ENCODE data around the gene UVSSA. TPM values are rescaled to one million over a fixed set of nuclear protein-coding genes. Genes with fewer than 3 reads are reported as not detected.

Gene UVSSA
- total RNA-seq, 3 donors from 2014 or later (not counting 1 experiment from before 2014, with no cell fraction given) = 48.0 to 59.4 (median 56.4) TPM

- H3K27ac ChIP-seq (ENCODE audit: low read length) = no peak overlapping the region
- Mint-ChIP-seq H3K4me3 (no peak overlapping the region), H3K27ac (no peak overlapping the region), H3K9me3 (no peaks in the 10 kb centered on the region), H3K27me3 (ENCODE audit: low read depth in 2 of 2) (no peaks in the 10 kb centered on the region), H3K4me1 (peaks cover 35 to 40% of the 10 kb centered on the region in 2 donors), H3K36me3 (no peaks in the 10 kb centered on the region)
- no peak overlapping the region for H3K4me3 ChIP-seq (ENCODE audit: low read length)
- H3K9me3 ChIP-seq (ENCODE audit: control insufficient read depth, insufficient read depth, low read length) = no peaks in the 10 kb centered on the region
- intact Hi-C loops (cut with micrococcal nuclease) = no loop called here
- ATAC-seq = no peak
- WGBS (ENCODE audit: insufficient coverage) = 99% methylated on average over 20 of the region's 20 CpGs
- H3K27me3 ChIP-seq (ENCODE audit: control insufficient read depth, insufficient read depth, low read length) = no peaks in the 10 kb centered on the region
- H3K4me1 ChIP-seq (ENCODE audit: control insufficient read depth, insufficient read depth, low read length) = peaks cover 40% of the 10 kb centered on the region
- no peak for TF ChIP-seq CTCF (IDR thresholded peaks at IDR 0.05)
- H3K36me3 ChIP-seq (ENCODE audit: control insufficient read depth, insufficient read depth, low read length) = peaks cover 44% of the 10 kb centered on the region
- no peak for DNase-seq
Measured at GRCh38 chr4:1312821-1313640, 34.0 kb upstream of the UVSSA start.

GRCh38 chr4:1315306-1315705 is 31.7 kb upstream of the UVSSA start:
- no peaks in the 10 kb centered on the region for H3K36me3 Mint-ChIP-seq
- no peaks in the 10 kb centered on the region for H3K27me3 Mint-ChIP-seq (ENCODE audit: low read depth in 2 of 2)
- TF ChIP-seq CTCF (IDR thresholded peaks at IDR 0.05) = no peak
- Histone ChIP-seq H3K27me3 (ENCODE audit: control insufficient read depth, insufficient read depth, low read length) (no peaks in the 10 kb centered on the region), H3K9me3 (ENCODE audit: control insufficient read depth, insufficient read depth, low read length) (no peaks in the 10 kb centered on the region), H3K27ac (ENCODE audit: low read length) (no peak overlapping the region), H3K4me1 (ENCODE audit: control insufficient read depth, insufficient read depth, low read length) (peaks cover 18% of the 10 kb centered on the region), H3K36me3 (ENCODE audit: control insufficient read depth, insufficient read depth, low read length) (peaks cover 56% of the 10 kb centered on the region), H3K4me3 (ENCODE audit: low read length) (no peak overlapping the region)
- no peak for DNase-seq
- H3K4me1 Mint-ChIP-seq = peaks cover 18 to 21% of the 10 kb centered on the region in 2 donors
- no peak for ATAC-seq
- no peak overlapping the region for H3K27ac Mint-ChIP-seq
- 95% methylated on average over 27 of the region's 28 CpGs for WGBS (ENCODE audit: insufficient coverage)
- no peak overlapping the region for H3K4me3 Mint-ChIP-seq
- intact Hi-C loops (cut with micrococcal nuclease) = no loop called here
- H3K9me3 Mint-ChIP-seq = no peaks in the 10 kb centered on the region

- no peaks in the 10 kb centered on the region for H3K9me3 ChIP-seq (ENCODE audit: control insufficient read depth, insufficient read depth, low read length)
- H3K36me3 ChIP-seq (ENCODE audit: control insufficient read depth, insufficient read depth, low read length) = peaks cover 56% of the 10 kb centered on the region
- peaks cover 15 to 16% of the 10 kb centered on the region in 2 donors for H3K4me1 Mint-ChIP-seq
- H3K27me3 ChIP-seq (ENCODE audit: control insufficient read depth, insufficient read depth, low read length) = no peaks in the 10 kb centered on the region
- DNase-seq (peak in 1 of 2 donors; percentile 39), ATAC-seq (no peak)
- H3K4me3 Mint-ChIP-seq = peak overlapping the region; percentile 25
- H3K9me3 Mint-ChIP-seq = no peaks in the 10 kb centered on the region
- H3K36me3 Mint-ChIP-seq = no peaks in the 10 kb centered on the region
- H3K27ac Mint-ChIP-seq = peak overlapping the region in 1 of 2 donors; percentile 29
- intact Hi-C loops (cut with micrococcal nuclease) = no loop called here
- H3K27me3 Mint-ChIP-seq (ENCODE audit: low read depth in 2 of 2) = no peaks in the 10 kb centered on the region
- WGBS (ENCODE audit: insufficient coverage) = 88% methylated on average over 24 of the region's 27 CpGs
- H3K4me1 ChIP-seq (ENCODE audit: control insufficient read depth, insufficient read depth, low read length) = peaks cover 12% of the 10 kb centered on the region
- H3K4me3 ChIP-seq (ENCODE audit: low read length) = no peak overlapping the region
- H3K27ac ChIP-seq (ENCODE audit: low read length) = no peak overlapping the region
- TF ChIP-seq CTCF (IDR thresholded peaks at IDR 0.05) = no peak
Measured at GRCh38 chr4:1315836-1316536, 31.0 kb upstream of the UVSSA start.
